ENCODE results near the gene MRPL20.
A peak's percentile ranks its signal among the peaks of the same experiment; 100 is the strongest.

GRCh38 chr1:1371746-1372711 is 35.1 kb downstream of the MRPL20 start:
- TF ChIP-seq EZH2 (IDR thresholded peaks at IDR 0.05; ENCODE audit: borderline replicate concordance, low read length) (no peak), CTCF (IDR thresholded peaks at IDR 0.05; ENCODE audit: low read length) (peak; percentile 83)

Data from OCI-LY1 (cell line).